Panc1 (cell line): Measurements from ENCODE around the gene ABCB7. TPM values are rescaled to one million over a fixed set of nuclear protein-coding genes. Genes with fewer than 3 reads are reported as not detected.

ENCODE experiments used
- ATAC-seq: fragments of 200-7000 bp; cut with Tn5 transposase; 2 replicates; pipeline ENCODE4 v1.9.1; 2020; ENCODE audit warnings: mild to moderate bottlenecking, moderate library complexity
- BruUV-seq: library from RNA; stranded (reverse); fragments of 400-500 nt; replicated peaks from 2 replicates; lab custom pipeline; 2021; lab: Mats Ljungman, UMichigan
- CTCF ChIA-PET: fragments of 300-600 bp; sonication (Branson Sonifier 250); formaldehyde crosslinking; loops from one replicate; lab custom pipeline; 2022; ENCODE audit warnings: antibody characterized with exemption; lab: Charles Lee
- POLR2A ChIA-PET: fragments of 300-600 bp; sonication (Branson Sonifier 250); formaldehyde crosslinking; loops from one replicate; lab custom pipeline; 2022; ENCODE audit warnings: antibody characterized with exemption; lab: Charles Lee
- DNase-seq: peaks from one replicate; pipeline ENCODE4 v3.0.0-alpha.2; 2010; ENCODE audit warnings: low read depth, low spot score
- H3K27ac ChIP-seq: 2 replicates; pipeline ENCODE4 v1.5.1; 2011; ENCODE audit warnings: mild to moderate bottlenecking, low read length, inconsistent platforms
- H3K27me3 ChIP-seq: fragments of 200-500 bp; sonication (Bioruptor generic); 2 replicates; pipeline ENCODE4 v1.6.0; 2014; ENCODE audit warnings: low read length, inconsistent platforms; ENCODE audit not compliant: control insufficient read depth, insufficient read depth
- H3K36me3 ChIP-seq: fragments of 200-500 bp; sonication (Bioruptor generic); 2 replicates; pipeline ENCODE4 v1.5.1; 2014; ENCODE audit warnings: inconsistent platforms, mild to moderate bottlenecking, low read length, moderate library complexity; ENCODE audit not compliant: control insufficient read depth, insufficient read depth
- H3K4me1 ChIP-seq: 2 replicates; pipeline ENCODE4 v1.5.1; 2011; ENCODE audit warnings: inconsistent platforms, mild to moderate bottlenecking, low read length, moderate library complexity; ENCODE audit not compliant: control insufficient read depth, insufficient read depth
- H3K4me3 ChIP-seq, 2 experiments: 2 replicates each; pipeline ENCODE4 v1.5.1; 2011 to 2012; ENCODE audit warnings: low read depth in 2 of 2, low read length in 2 of 2, mild to moderate bottlenecking in 2 of 2, inconsistent platforms in 1 of 2, moderate library complexity in 1 of 2
- H3K9me3 ChIP-seq: fragments of 200-500 bp; sonication (Bioruptor generic); 2 replicates; pipeline ENCODE4 v1.5.1; 2014; ENCODE audit warnings: low read depth, mild to moderate bottlenecking, inconsistent platforms, low read length, moderate library complexity; ENCODE audit not compliant: control insufficient read depth, insufficient read depth
- POLR2AphosphoS5 ChIP-seq: IDR thresholded peaks from 2 replicates; pipeline ENCODE4 v1.6.1; 2012; ENCODE audit warnings: mild to moderate bottlenecking, low read depth, low read length, moderate library complexity
- SIN3A ChIP-seq: IDR thresholded peaks from 2 replicates; pipeline ENCODE4 v1.6.1; 2012; ENCODE audit warnings: low read depth, mild to moderate bottlenecking, low read length, moderate library complexity, borderline replicate concordance; ENCODE audit not compliant: insufficient read depth
- TCF7L2 ChIP-seq: IDR thresholded peaks from 2 replicates; pipeline ENCODE4 v1.6.1; 2011; ENCODE audit warnings: mild to moderate bottlenecking, low read depth, low read length, inconsistent platforms
- in situ Hi-C: cut with HindIII; loops from 2 replicates; pipeline ENCODE4 v1.10.0; 2016; ENCODE audit warnings: low sequenced_read_pairs, low pct_unique_long_range_greater_than_20kb
- intact Hi-C: fragments of 100-400 bp; cut with micrococcal nuclease; formaldehyde crosslinking; loops from one replicate; pipeline ENCODE4 v1.10.0; 2022; ENCODE audit not compliant: unreplicated experiment
- total RNA-seq: library from RNA; stranded (reverse); gene quantifications from one replicate; pipeline ENCODE4 v1.2.1, GENCODE V29; 2021; ENCODE audit not compliant: unreplicated experiment
- TF ChIP-seq, protein P1 (sequence below), 2 experiments: IDR thresholded peaks; 2 replicates each; pipeline ENCODE4 v1.6.1; 2011 to 2012; ENCODE audit warnings: low read depth in 2 of 2, control low read depth in 1 of 2, low read length in 1 of 2, mild to moderate bottlenecking in 1 of 2, moderate library complexity in 1 of 2; ENCODE audit not compliant: insufficient read depth in 1 of 2
- TF ChIP-seq, protein P2 (sequence below): fragments of 450-650 bp; IDR thresholded peaks from 2 replicates; pipeline ENCODE4 v1.5.1; 2017; ENCODE audit warnings: mild to moderate bottlenecking

The ABCB7 gene
- total RNA-seq, 1 experiment from 2014 or later, result 30.7 TPM

- no peak for DNase-seq
- Histone ChIP-seq H3K27me3 (no peaks in the 10 kb centered on the region), H3K9me3 (no peaks in the 10 kb centered on the region), H3K4me3 (no peak overlapping the region), H3K36me3 (no peaks in the 10 kb centered on the region), H3K27ac (no peak overlapping the region), H3K4me1 (no peaks in the 10 kb centered on the region)
- ATAC-seq, result no peak
- no TSS peak for BruUV-seq
- POLR2A ChIA-PET, result no interaction called here
- in situ Hi-C loops (no loop called here), intact Hi-C loops (no loop called here)
- CTCF ChIA-PET, result no interaction called here
- no peak for TF ChIP-seq TCF7L2
- TF ChIP-seq SIN3A, result no peak
- TF ChIP-seq, protein P1, sequence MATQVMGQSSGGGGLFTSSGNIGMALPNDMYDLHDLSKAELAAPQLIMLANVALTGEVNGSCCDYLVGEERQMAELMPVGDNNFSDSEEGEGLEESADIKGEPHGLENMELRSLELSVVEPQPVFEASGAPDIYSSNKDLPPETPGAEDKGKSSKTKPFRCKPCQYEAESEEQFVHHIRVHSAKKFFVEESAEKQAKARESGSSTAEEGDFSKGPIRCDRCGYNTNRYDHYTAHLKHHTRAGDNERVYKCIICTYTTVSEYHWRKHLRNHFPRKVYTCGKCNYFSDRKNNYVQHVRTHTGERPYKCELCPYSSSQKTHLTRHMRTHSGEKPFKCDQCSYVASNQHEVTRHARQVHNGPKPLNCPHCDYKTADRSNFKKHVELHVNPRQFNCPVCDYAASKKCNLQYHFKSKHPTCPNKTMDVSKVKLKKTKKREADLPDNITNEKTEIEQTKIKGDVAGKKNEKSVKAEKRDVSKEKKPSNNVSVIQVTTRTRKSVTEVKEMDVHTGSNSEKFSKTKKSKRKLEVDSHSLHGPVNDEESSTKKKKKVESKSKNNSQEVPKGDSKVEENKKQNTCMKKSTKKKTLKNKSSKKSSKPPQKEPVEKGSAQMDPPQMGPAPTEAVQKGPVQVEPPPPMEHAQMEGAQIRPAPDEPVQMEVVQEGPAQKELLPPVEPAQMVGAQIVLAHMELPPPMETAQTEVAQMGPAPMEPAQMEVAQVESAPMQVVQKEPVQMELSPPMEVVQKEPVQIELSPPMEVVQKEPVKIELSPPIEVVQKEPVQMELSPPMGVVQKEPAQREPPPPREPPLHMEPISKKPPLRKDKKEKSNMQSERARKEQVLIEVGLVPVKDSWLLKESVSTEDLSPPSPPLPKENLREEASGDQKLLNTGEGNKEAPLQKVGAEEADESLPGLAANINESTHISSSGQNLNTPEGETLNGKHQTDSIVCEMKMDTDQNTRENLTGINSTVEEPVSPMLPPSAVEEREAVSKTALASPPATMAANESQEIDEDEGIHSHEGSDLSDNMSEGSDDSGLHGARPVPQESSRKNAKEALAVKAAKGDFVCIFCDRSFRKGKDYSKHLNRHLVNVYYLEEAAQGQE (IDR thresholded peaks at IDR 0.05; ENCODE audit: insufficient read depth in 1 of 2, low read depth in 2 of 2, low read length in 1 of 2), result no peak
- TF ChIP-seq POLR2AphosphoS5, result no peak
- TF ChIP-seq, protein P2, sequence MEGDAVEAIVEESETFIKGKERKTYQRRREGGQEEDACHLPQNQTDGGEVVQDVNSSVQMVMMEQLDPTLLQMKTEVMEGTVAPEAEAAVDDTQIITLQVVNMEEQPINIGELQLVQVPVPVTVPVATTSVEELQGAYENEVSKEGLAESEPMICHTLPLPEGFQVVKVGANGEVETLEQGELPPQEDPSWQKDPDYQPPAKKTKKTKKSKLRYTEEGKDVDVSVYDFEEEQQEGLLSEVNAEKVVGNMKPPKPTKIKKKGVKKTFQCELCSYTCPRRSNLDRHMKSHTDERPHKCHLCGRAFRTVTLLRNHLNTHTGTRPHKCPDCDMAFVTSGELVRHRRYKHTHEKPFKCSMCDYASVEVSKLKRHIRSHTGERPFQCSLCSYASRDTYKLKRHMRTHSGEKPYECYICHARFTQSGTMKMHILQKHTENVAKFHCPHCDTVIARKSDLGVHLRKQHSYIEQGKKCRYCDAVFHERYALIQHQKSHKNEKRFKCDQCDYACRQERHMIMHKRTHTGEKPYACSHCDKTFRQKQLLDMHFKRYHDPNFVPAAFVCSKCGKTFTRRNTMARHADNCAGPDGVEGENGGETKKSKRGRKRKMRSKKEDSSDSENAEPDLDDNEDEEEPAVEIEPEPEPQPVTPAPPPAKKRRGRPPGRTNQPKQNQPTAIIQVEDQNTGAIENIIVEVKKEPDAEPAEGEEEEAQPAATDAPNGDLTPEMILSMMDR, result no peak
Observed at GRCh38 chrX:75086731-75087195, 69.3 kb downstream of the ABCB7 start.

- in situ Hi-C loops (no loop called here), intact Hi-C loops (no loop called here)
- no peaks in the 10 kb centered on the region for H3K27me3 ChIP-seq
- no TSS peak for BruUV-seq
- H3K4me3 ChIP-seq, result no peak overlapping the region
- TF ChIP-seq, protein P2, result no peak
- TF ChIP-seq SIN3A, result no peak
- TF ChIP-seq TCF7L2, result no peak
- TF ChIP-seq, protein P1 (IDR thresholded peaks at IDR 0.05; ENCODE audit: insufficient read depth in 1 of 2, low read depth in 2 of 2, low read length in 1 of 2), result no peak
- no peak for TF ChIP-seq POLR2AphosphoS5
- ChIA-PET CTCF (no interaction called here), POLR2A (no interaction called here)
- ATAC-seq, result no peak
- H3K4me1 ChIP-seq, result no peaks in the 10 kb centered on the region
- no peak overlapping the region for H3K27ac ChIP-seq
- no peaks in the 10 kb centered on the region for H3K36me3 ChIP-seq
- no peaks in the 10 kb centered on the region for H3K9me3 ChIP-seq
- DNase-seq, result no peak
Observed at GRCh38 chrX:75084757-75085156, 71.3 kb downstream of the ABCB7 start.
